Stimulated activated CD4-positive, alpha-beta T cell treated with anti-CD3 and anti-CD28 coated beads, Interleukin-2, amount 100 ng/mL, for 24 hours (primary cell): ENCODE measurements around the gene PSMA7.

Experiments used
- DNase-seq, 2 donors: peaks; one replicate each; pipeline ENCODE4 v3.0.0-alpha.2; 2020

Gene PSMA7

DNA sequence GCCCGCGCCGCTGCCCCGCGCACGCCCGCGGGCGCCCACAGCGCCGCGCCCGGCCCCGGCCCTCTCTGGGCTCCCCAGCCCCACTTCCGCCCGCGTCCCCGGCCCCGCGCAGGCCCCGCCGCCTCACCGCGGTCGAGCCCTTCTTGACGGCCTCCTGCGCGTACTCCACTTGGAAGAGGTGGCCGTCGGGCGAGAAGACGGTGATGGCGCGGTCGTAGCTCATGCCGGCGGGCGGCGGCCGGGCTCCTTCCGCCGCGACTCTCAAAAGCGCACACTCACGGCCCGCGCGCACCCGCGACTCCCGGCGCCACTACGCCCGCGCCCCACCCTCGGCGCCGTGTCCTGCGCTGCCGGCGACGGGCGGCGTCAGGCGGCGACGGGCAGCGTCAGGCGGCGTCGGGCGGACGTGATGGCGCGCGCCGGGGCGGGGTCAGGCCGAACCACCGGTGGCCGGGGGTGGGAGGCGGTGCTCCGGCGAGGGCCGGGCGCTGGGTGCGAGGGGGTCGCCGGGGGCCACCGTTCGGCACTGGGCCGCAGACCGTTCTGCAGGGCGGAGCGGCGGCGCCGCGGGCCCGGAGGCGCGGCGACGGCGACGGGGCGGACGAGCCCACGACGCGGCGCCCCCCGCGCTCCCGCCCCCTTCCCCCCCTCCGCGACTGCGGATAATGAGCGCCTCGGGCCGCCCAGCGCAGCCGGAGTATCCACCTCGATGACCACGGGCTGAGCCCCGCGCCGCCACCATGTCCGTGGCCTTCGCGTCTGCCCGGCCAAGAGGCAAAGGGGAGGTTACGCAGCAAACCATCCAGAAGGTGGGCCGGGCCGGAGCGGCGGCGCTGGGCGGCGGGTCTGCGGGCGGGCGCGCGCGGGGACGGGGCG, at the start of gene PSMA7, which contains the start of gene SS18L1:
PSMA7 (minus strand) TSS at position 314 of the 876 bp plus-strand sequence; CDS start at position 223, 91 bp downstream.
SS18L1 (plus strand) TSS at position 689 of the 876 bp plus-strand sequence; CDS start at position 741, 52 bp downstream.
- peak; percentile 86 to 87 for DNase-seq

DNA sequence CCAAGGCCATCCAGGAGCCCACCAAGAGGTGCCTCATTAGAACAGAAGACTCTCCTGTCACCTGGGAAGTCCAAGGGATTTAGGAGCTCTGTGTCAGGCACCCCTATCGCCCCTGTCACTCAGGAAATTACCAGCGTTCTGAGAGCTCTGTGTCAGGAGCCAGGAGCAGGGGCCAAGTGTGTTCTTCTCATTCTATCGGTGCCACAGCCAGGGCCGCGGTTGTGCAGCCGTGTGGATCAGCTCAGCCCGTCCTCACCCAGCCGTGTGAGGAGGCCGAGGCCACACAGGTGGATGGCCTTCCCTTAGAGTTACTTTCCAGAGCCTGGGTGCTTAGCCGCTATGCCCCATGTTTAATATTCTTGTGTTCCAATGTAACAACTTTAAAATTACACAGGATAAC, 49.4 kb upstream of the PSMA7 start:
- no peak for DNase-seq

DNA sequence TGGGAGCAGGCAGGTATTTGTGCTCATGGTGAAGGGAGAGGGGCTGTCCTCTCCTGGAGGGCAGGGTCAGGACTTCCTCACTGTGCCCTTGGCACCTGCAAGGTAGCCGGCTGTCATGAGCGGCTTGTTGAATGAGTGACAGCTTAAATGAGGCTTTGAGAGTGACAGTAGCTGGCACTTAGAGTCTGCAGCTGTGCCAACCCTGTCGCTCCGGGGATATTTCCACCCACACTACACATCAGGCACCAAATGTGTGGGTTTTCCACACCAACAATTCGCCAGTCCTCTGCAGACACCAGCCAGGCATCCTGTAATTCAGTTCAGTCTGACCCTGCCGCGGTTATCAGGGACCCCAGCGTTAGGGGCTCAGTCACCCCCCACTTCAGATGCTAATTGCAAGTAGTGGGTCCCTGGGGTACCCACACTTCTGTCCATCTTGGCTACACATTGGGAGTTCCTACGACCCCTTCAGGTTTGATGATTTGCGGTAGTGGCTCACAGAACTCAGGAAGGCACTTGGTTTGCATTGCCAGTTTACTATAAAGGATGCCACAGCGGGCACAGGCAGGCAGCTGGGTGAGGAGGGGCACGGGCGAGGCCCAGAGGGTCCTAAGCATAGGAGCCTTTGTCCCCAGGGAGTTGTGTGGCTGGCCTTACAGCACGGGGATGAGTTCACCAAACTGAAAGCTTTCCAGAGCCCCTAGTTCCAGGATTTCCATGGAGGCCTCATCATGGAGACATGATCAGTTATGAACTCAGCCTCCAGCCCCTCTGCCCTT, 48.8 kb upstream of the PSMA7 start:
- no peak for DNase-seq

DNA sequence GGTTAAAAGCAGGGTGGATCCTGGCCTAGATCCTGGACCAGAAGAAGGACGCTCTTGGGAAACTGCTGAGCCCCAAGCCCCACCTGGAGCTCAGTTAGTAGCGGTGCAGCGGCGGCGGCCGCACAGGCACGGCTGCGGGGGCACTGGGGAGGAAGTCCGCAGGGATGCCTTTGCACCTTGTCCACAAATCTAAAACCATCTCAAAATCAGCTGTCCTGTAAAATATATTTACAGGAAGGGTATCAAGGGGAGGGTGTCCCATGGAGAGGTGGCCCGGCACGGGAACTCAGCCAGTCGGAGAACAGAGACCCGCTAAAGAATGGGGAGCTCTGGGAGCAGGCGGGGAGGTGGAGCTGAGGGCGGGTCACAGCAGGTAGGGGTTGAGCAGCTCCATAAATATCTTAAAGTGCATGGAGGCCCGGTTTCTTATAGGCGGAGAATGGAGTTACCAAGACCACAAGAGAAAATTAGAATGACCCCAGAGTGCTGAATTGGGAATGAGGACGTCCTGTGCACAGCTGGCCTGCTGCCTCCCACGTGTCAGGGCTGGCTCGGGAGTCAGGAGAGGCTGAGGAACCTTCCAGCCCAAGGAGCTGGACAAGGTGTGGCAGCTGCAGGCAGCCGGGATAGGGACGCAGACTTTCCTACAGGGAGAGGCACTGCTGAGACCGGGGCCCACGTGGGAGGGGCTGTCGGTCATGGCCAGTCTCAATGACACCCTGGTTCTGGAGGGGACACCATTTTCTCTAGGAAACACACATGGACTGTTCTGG, 47.6 kb upstream of the PSMA7 start:
- no peak for DNase-seq

DNA sequence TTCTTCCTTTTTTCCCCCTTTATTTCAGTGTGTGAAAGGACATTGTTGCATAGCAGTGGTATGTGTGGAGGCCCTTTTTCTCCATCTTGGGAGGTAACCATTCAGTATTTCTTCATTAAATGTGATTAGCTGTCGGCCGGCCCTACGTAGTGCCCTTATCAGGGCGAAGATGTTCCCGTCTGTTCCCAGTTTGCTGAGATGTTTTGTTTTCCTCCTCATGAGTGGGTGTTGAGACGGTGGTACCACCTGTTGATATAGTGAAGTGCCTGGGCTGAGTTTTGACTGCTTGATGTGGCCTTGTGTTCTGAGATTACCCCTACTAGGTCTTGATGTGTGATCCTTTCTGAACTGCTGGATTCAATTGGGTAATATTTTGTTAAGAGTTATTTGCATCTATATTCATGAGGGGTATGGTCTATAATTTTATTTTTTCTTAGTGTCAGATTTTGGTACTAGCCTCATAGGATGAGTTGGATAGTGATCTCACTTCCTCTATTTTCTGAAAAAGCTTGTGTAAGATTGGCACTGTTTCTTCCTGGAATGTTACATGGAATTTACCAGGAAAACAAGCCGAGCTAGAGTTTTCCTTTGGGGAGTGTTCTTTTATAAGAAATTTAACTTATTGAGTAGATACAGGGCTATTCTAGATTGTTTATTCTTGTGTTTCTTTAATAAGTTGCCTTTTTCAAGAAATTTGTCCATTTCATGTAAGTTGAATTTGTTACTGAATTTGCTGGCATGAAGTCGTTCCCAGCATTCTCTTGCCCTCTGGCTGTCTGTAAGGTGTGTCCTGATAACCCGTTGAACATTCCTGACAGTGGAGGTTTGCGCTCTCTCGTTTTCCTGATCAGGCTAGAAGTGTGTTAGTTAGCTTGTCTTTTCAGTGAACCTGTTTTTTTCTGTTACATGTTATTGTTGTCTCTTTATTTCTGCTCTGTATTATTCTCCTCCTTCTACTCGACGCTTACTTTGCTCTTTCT, 44.0 kb upstream of the PSMA7 start:
- DNase-seq = no peak

DNA sequence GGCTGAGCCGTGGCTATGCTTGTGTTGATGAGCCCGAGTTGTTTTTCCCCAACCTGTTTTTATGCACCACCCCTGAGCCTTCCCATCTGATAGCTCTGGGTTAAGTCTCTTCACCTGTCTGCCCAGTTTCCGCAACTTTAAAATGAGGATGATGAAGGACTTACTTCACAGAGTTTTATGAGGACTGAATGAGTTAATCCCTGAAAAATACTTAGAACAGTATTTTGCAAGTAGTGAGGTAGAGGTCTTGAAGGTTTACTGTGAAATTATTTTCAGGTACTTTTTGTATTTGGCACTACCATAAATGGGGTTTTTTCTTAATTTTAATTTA, 42.9 kb upstream of the PSMA7 start:
- no peak for DNase-seq

DNA sequence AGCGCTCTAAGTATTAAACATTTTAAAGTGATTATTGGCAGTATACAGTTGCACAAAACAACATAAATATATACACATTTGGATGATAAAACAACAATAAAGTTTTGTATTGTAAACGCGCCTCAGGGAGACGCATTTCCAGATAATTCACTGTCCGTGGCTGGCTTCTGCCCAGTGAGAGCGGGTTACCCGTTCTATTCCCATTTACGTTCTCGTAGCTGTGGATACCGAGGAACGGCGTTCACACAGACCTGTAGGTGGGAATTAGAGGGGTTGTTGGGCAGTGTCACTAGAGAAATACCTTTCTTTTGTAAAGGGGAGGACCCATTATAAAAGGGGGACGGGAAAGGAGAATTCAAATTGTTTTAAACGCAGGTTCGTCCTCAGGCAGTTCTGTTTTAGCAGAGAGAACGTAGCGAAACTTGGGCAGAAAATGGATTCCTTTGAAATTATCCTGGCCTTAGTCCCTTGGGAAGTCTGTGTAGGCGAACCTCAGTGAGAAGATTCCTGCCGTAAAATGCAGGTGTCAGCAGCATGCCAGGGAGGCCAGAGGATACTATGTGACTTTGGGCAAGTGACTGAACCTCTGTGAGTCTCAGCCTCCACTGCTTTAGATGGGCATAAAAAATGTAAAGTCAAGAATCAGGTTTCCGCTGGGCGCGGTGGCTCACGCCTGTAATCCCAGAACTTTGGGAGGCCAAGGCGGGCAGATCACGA, 40.4 kb upstream of the PSMA7 start:
- no peak for DNase-seq

DNA sequence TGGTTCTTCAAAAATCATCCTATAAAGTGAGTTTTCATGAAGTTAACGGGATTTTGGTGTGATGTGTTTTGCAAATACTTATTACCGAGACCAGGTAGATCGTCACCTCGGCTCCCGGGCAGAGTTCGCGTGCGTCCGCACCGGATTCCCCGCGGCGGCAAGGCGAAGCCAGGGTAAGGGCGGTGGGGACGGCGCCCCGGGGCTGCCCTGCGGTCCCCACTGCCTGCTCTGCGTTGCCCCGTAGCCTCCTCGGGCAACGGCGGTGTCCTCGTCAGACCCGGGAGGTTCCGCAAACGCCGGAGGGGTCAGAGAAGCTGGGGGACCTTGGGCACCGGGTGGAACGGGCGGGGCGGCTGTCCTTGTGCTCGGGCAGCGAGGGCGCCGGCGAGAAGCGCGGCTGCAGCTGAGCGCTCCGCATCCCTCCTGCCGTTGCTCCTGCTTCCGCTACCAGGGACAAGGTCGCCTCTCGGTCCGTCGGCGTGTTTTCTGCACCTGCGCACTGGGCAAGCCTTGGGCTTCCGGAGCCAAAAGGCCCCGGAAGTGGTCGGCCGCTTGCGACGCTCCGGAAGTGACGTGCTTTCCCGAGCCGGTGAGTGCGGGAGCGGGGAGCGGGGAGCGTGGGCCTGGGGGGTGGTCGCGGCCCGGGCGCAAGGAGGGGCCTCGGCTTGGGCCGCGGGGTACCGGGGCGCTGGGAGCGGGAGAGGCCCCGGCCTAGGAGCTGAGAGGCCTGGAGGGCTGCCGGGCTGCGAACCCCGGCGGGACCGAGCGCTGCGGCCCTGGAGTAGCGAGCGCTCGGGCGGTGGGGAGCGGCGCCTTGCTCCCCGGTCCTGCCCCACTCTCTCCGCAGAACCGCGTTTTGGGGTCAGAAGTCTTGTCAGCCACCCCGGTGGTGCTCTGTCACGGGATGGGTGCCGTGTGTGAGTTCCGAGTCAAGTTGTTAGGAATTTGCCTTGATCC, 39.6 kb upstream of the PSMA7 start, which contains the start of gene MTG2:
MTG2 (plus strand) TSS at position 560 of the 957 bp plus-strand sequence. CDS start 10,393 bp downstream, outside the sequence.
- DNase-seq = peak; percentile 94

DNA sequence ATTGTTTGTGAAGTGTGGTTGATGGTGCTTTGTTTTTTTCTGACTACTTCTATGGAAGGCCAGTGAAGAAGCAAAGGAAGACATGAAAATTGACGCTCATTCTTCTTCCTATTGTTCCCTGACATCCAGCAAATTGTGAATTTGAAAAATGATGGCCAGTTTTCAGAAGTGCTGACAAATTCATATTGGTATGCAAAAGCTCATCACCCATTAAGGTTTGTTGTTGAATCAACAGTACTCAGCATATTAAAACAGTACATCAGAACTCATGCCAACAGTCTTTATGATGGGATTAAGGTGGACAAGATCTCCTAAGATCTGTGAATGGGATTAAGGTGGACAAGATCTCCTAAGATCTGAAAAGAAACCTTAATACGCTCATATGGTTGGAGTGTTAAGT, 38.6 kb upstream of the PSMA7 start:
- no peak for DNase-seq

DNA sequence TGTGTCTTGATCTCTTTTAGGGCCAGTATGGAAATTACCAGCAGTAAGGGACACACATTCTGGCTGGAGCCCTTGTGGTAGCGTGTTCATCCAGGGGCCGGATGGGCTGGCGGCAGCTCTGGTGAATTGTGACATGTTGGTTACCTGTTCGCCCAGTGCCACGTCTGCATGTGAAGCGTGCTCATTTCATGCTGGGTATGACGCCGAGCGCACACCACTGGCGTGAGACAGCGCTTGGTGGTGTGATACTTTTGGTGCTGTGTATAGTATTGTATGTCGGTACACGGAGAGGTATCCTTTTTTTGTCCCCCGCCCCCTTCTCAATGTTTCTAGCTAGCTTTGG, 35.9 kb upstream of the PSMA7 start:
- no peak for DNase-seq

DNA sequence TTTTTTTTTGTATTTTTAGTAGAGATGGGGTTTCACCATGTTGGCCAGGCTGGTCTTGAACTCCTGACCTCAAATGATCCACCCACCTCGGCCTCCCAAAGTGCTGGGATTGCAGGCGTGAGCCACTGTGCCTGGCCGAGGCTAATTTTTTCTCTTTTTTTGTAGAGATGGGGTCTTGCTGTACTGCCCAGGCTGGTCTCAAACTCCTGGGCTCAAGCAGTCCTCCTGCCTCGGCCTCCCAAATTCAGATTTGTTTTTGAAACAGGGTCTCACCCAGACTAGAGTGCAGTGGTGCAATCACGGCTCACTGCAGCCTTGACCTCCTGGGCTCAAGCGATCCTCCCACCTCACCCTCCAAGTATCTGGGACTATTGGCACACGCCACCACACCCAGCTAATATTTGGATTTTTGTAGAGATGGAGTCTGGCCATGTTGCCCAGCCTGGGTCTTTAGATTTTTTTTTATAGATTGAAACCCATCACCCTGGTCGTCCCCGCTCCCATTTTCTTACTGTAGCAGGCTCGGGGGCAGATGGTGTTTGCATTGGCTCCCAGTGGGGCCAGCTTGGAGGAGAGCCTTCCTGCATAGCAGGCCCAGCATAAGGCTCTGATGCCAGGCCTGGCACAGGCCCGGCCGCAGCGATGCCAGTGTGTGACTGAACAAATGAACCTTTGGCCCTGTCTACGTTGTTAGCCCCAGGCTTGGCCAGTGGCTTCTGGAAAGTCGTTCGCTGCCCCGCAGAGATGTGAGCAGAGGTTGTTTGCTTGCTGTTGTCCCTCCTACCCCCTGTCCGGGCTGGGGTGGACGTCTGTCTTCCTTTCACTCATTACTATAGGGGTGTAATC, 35.3 kb upstream of the PSMA7 start:
- DNase-seq = no peak

DNA sequence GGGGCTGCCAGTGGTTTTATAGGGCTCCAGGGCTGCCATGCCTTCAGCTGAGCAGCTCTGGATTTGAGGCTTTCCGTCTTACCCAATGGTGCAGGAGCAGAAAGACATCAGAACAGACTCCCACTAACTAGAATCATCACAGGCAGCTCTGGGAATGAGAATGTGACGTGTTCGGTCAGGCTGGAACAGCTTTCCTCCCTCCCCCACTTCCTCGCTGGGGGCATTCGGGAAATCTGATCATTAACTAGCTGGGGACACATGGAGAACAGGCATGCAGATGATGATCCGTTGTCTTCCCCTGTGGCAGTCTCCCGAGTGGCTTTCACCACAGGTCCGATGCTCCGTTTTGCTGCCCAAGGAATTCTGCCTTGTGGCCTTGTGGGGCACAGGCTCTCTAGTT, 34.1 kb upstream of the PSMA7 start:
- no peak for DNase-seq

DNA sequence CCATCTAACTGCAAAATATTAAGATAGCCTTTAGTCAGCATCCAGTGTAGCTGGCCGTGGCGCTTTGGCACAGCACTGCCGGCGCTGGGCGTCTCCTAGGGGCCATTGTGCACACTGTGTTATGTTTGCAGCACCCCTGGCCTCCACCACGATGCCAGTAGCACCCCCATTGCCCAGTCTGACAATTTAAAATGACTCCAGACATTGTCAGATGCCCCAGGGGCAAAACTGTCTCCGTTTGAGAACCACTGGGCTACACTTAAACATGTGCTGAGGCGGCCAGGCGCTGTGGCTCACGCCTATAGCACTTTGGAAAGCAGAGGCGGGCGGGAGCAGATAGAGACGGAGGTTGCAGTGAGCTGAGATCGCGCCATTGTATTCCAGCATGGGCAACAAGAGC, 33.7 kb upstream of the PSMA7 start:
- DNase-seq = no peak

DNA sequence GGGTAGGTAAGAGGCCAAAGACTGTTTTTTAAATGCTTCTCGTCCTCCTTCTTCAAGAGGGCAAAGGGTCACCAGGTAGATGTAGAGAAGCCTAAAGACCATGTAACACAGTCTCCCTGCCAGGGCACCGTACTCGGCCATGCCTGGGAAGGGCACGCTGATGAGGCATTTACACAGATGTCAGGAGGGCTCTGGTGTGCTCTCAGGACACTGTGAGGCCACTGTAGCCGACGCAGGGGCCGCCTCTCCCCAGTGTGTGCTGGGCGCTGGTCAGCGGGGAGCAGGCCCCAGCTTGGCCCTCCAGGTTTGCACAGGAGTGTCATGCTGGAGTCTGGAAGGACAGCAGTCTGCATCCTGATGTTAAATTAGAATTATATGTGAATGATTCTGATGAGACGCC, 32.5 kb upstream of the PSMA7 start:
- DNase-seq = no peak

DNA sequence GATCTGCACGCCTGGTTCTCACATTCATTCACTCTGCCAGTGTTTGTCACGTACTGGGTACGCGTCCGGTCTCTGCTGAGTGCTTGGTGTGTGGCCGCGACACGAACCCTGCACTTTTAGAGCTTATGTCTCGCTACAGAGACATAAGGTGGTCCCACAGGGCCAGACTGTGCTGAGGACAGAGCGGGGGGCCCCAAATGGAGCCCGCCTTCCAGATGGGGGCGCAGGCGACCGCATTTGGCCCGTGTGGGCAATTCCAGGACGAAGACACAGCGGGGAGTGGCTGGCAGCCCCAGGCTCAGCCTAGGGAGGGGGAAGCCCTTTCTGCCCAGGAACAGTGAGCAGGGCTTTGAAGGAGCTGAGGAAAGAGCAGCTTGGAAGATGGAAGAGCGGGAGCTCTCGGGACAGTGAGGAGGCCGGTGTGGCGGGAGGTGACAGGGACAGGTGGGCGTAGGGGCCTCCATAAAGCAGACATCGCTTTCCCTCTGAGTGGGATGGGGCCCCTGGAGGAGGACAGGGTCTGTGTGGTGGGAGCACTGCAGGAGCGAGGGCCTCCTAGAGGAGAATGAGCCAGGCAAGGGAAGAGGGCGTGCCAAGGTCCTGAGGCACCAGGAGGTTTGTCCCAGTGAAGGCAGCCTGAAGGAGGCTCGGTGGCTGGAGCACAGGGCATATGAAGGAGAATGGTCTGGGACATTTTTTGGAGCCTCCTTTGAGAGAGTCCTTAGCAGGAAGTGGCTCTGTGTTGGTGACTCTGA, 31.9 kb upstream of the PSMA7 start:
- no peak for DNase-seq

DNA sequence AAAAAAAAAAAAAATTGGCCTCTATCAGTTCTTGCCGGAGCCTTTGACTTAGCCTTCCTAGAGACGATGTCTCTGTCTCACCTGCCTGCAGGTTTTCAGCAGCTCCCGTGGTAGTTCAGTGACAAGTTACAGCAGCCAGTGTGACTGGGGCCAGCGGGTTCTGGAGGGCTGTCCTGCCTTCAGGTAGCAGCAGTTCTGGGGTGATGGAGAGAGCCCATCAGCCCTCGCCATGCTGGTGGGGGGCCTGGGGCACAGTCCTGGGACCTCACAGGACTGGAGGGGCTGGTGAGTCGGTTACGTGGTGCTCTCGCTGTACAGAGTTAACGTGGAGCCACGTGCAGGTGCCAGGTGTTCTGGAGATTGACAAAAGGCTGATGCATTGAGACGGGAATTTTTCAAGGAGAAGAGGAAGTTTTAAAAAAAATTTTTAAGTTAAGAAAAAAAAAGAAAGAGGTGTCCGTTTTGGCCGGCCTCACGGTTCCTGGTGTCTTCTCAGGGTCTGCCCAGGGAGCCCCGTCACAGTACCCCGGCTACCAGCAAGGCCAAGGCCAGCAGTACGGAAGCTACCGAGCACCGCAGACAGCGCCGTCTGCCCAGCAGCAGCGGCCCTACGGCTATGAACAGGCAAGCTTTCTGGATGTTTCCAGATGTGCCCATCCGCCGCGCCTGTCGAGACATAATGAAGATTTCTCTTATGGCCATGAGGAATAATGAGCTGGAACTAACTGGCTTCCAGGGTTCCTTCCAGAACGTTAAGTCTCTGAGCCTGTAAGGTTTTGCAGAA, 31.0 kb upstream of the PSMA7 start:
- DNase-seq = no peak

DNA sequence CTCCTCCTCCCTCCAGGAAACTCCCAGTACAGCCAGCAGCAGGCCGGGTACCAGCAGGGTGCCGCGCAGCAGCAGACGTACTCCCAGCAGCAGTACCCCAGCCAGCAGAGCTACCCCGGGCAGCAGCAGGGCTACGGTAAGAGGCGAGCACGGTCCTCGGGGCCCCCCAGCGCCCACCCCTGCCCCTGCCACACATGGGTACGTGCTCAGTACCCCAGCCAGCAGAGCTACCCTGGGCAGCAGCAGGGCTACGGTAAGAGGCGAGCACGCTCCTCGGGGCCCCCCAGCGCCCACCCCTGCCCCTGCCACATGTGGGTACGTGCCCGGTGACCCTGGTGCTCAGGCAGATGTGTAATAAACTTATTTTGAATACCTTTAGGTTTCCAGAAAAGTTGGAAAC, 29.5 kb upstream of the PSMA7 start:
- DNase-seq = no peak

DNA sequence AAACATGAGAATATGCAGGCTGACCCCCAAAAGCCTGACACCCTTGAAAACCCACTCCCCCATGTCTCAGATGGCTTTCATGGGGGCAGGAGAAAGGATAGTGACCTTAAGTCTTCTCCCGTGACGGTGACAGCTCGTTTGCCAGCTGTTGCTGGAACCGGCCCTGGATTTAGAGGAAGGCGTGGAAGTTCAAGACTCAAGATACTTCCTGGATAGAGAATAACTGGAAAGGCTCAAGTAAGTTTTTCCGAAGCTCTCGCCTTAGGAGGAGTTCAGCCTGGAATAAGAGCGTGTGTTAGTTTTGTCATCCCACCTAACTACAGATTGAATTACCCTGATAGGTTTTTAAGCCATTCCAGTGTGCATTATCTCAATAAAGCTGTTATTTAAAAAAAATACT, 28.1 kb upstream of the PSMA7 start:
- DNase-seq = no peak
